Measurements from ENCODE around the gene KCNAB1.
"Not testable (repeated sequence)": the region's sequence is repeated elsewhere in the genome, so short reads cannot be mapped to it uniquely, and the experiment has no call there.

The KCNAB1 gene

DNA sequence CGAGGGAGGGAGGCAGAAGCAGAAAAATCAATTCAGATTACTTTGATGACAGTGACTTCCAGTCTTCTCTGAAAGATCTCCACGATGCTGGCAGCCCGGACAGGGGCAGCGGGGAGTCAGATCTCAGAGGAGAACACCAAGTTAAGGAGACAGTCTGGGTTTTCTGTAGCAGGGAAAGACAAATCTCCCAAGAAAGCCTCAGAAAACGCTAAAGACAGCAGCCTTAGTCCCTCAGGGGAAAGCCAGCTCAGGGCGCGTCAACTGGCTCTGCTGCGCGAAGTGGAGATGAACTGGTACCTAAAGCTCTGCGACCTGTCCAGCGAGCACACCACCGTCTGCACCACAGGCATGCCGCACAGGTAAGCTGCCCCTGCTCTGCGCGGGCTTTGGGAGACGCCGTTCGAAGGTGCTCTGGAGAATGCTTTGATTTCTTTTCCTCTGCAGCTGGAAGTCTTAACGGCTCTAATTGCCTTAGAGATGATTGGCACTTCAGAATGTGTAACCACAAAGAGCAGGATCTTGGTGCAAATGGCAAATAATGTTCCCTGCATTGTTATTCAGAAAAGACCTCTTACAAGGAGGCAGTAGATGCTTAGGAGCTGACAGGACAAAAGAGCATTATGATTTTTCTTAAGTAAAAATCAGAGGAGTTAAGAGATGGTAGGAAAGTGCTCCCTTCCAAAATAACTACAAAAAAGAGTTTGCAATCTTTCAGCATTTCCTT, at the start of gene KCNAB1:
Gene KCNAB1 (plus strand): TSS at position 51 of the 724 bp plus-strand sequence.
- DNase-seq: no peak

GRCh38 chr3:156071031-156071430, 49.3 kb upstream of the KCNAB1 start:
- DNase-seq: no peak

DNA sequence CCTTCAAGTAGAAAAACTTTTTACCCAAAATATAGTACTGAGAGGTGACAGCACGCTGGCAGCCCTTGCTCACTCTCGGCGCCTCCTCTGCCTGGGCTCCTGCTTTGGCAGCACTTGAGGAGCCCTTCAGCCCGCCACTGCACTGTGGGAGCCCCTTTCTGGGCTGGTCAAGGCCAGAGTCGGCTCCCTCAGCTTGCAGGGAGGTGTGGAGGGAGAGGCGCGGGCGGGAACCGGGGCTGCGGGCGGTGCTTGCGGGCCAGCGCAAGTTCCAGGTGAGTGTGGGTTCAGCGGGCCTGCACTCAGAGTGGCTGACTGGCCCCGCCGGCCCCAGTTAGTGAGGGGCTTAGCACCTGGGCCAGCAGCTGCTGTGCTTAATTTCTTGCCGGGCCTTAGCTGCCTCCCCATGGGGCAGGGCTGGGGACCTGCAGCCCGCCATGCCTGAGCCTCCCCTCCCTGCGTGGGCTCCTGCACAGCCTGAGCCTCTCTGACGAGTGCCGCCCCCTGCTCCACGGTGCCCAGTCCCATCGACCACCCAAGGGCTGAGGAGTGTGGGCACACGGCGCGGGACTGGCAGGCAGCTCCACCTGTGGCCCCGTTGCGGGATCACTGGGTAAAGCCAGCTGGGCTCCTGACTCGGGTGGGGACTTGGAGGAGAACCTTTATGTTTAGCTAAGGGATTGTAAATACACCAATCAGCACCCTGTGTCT, 47.3 kb upstream of the KCNAB1 start:
- DNase-seq: not testable (repeated sequence)

DNA sequence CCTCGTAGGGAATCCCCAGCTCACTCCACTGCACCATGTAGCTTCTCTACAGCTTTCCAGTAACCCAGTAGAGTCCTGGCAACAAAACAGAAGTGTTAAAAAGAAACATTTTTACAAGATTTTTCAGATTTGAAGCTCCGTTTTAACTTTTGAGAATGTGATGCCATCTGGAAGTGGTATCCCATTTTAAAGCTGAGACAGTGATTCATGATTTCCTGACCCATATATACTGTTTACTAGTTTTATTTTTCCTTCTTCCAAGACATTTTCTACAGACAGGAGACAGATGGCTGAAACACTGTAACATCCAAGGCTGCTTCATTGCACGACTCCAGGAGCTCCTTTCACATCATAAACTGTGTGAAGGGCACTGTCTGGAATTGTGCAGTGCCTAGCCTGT, 30.3 kb upstream of the KCNAB1 start:
- DNase-seq: no peak

DNA sequence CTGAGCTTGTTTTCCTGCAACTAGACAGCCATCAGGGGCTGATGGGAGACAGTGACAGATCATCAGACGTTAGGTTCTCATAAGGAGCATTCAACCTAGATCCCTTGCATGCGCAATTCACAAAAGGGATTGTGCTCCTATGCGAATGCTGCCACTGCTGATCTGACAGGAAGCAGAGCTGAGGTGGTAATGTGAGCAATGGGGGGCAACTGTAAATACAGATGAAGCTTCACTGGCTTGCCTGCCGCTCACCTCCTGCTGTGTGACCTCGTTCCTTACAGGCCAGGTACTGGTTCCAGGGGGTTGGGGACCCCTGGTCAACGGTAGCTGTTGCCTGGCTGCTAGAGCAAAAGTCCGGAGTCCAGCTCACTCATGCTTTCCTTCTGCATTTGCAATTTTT, 26.4 kb upstream of the KCNAB1 start:
- DNase-seq: no peak

- no peak for DNase-seq
These were observed 26.0 kb upstream of the KCNAB1 start for GRCh38 chr3:156094391-156094790.

GRCh38 chr3:156095652-156096051, 24.7 kb upstream of the KCNAB1 start:
- not testable (repeated sequence) for DNase-seq

DNA sequence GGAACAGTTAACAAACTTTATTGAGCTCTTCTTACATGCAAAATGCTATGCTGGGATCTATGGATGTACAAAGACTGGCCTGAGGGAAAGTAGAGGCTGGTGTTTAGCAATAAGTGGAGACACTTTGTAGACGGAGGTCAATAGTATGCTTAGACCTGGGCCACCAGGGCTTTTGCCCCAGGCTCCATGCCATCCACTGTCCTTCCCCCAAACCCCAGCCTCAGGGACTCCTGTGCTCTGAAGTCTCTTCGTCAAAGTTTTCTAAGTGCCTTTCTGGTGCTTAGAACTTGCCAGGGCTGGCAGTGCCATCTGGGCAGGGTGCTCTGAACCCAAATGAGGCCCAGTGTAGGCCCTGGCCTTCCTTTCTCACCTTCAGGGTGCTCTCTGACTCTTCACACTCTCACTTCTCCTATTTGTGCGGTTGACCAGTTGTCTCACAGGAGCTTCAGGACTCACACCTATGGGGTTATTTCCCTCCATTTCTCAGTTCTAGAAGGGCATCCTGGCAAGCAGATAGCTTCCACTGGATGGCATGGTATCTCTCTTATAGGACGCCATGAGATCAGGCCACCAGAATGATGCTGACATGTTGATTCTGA, 21.8 kb upstream of the KCNAB1 start:
- DNase-seq: no peak

- DNase-seq: not testable (repeated sequence)
These were observed 21.0 kb upstream of the KCNAB1 start for GRCh38 chr3:156099348-156099747.

DNA sequence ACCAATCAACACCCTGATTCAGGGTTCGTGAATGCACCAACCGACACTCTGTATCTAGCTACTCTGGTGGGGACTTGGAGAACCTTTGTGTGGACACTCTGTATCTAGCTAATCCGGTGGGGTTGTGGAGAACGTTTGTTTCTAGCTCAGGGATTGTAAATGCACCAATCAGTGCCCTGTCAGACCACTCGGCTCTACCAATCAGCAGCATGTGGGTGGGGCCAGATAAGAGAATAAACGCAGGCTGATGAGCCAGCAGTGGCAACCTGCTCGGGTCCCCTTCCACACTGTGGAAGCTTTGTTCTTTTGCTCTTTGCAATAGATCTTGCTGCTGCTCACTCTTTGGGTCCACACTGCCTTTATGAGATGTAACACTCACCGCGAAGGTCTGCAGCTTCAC, 20.4 kb upstream of the KCNAB1 start:
- not testable (repeated sequence) for DNase-seq

- DNase-seq: no peak
These were observed 18.0 kb upstream of the KCNAB1 start for GRCh38 chr3:156102267-156102931.

- DNase-seq: no peak
These were observed 13.5 kb upstream of the KCNAB1 start for GRCh38 chr3:156106721-156107373.

- DNase-seq: no peak
These were observed 12.9 kb upstream of the KCNAB1 start for GRCh38 chr3:156107504-156107903.

DNA sequence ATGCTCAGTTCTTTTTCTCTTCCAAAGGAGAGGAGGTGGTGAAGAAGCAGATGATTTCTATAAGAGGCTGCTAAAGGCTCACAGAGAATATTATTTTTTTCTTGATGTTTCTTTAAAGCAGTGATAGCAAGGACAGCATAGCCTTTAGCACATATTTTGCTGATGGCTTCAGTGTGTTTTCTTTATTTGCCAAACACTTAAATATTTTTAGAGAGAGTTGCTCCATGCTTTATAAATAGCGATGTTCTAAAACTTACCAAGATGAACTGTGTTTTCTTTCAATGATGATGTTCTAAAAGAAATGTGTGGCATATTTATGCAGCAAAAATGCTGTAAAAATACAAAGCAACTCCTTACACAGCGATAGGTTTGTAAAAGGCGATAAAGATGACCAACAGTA, 11.8 kb upstream of the KCNAB1 start:
- DNase-seq: no peak

- DNase-seq: no peak
These were observed 10.4 kb upstream of the KCNAB1 start for GRCh38 chr3:156109989-156110388.

DNA sequence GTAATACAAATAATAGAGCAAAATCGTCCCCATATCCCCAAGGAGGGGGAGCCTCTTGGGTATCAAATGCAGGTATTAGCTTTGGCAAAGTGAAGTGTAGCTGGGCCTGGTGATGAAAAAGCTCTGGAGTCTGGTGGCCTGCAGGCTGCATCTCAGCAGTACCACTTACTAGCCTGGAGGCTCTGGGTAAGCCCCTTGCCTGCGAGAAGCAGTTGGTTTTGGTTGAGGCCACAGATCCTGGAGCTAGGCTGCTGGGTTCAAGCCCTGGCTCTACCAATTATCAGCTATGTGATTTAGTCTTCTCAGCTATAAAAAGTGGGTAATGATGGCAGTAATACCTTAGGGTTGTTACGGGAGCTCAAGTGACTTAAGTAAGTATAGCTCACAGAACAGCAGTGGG, 6.1 kb downstream of the KCNAB1 start:
- no peak for DNase-seq

DNA sequence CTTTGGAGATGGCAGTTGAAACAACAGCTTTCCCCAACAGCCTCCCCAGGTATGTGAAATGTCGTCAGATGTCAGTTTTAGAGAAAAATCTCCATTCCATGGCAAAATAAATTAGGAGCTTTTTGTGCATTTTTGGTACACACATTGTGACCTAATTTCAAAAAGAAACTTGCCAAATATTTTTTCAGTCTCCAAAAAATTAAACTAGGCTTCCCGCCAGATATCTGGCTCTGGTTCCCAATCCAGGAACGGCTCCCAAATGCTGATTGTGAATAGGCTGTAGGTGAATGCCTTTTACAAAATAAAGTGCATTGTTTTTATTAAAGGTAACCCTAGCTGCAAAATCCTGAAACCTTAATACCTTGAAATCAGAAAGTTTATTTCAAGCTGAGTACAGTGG, 10.9 kb downstream of the KCNAB1 start:
- no peak for DNase-seq

DNA sequence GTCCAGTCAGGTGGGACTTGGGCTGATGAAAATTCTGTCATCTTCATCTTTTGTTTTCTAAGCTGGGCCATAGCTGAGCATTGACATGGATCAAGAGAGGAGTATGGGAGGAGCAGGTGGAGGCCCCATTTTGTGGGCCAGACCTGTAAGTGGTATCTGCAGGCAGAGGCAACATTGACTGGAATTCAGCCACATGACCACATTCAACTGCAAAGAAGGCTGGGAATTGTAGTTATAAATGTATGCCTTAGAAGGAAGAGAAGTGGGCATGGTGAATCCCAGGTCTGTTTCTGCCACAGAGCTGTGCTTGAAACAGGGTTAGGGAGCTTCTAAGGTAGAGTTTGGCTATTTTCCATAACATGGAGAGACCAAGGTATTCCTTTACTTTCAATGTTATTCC, 11.4 kb downstream of the KCNAB1 start:
- DNase-seq: no peak

GRCh38 chr3:156132313-156132712, 11.9 kb downstream of the KCNAB1 start:
- no peak for DNase-seq

- DNase-seq: no peak
These were observed 12.7 kb downstream of the KCNAB1 start for GRCh38 chr3:156133076-156133475.

- no peak for DNase-seq
These were observed 15.7 kb downstream of the KCNAB1 start for GRCh38 chr3:156135921-156136638.

DNA sequence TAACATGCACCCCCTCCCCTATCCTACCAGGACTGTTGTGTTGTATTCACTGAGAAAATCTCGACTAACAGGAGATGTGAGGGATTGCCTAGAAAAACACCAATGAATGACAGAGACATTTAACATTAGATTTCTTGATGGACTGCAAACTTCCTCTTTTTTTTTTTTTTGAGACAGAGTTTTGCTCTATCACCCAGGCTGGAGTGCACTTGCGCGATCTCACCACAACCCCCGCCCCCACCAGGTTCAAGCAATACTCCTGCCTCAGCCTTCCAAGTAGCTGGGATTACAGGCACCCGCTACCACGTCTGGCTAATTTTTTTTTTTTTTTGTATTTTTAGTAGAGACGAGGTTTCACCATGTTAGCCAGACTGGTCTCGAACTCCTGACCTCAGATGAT, 17.0 kb downstream of the KCNAB1 start:
- peak; percentile 45 for DNase-seq
